IgD-negative memory B cell (primary cell): Measurements from ENCODE around the gene SAMHD1. TPM values are rescaled to one million over a fixed set of nuclear protein-coding genes. Genes with fewer than 3 reads are reported as not detected.
"Not testable (repeated sequence)": the region's sequence is repeated elsewhere in the genome, so short reads cannot be mapped to it uniquely, and the experiment has no call there.

Experiments
- H3K27ac Mint-ChIP-seq, 3 donors: one replicate each; pipeline ENCODE4 v1.8.0; 2020 to 2022; ENCODE audit warnings: mild to moderate bottlenecking in 3 of 3, mixed read lengths in 3 of 3, moderate library complexity in 1 of 3
- H3K27me3 Mint-ChIP-seq: one replicate; pipeline ENCODE4 v1.8.0; 2021; ENCODE audit warnings: mixed read lengths
- H3K36me3 Mint-ChIP-seq: one replicate; pipeline ENCODE4 v1.8.0; 2020; ENCODE audit warnings: mild to moderate bottlenecking, mixed read lengths
- H3K4me1 Mint-ChIP-seq, 3 donors: one replicate each; pipeline ENCODE4 v1.8.0; 2020 to 2022; ENCODE audit warnings: mixed read lengths in 3 of 3, mild to moderate bottlenecking in 1 of 3
- H3K4me3 Mint-ChIP-seq, 4 donors: one replicate each; pipeline ENCODE4 v1.8.0; 2020 to 2022; ENCODE audit warnings: mild to moderate bottlenecking in 4 of 4, mixed read lengths in 4 of 4, moderate library complexity in 3 of 4
- H3K9me3 Mint-ChIP-seq, 3 donors: one replicate each; pipeline ENCODE4 v1.8.0; 2020 to 2021; ENCODE audit warnings: mixed read lengths in 3 of 3, mild to moderate bottlenecking in 1 of 3
- polyA plus RNA-seq: library from polyadenylated mRNA; unstranded; fragments of 300-500 nt; fragmentation: Illumina TruSeq; gene quantifications from one replicate; pipeline ENCODE4 v1.2.3, GENCODE V29; 2021

SAMHD1 gene
- polyA plus RNA-seq, 1 donor from 2014 or later: 23.2 TPM

GRCh38 chr20:36906086-36906485 lies 45.4 kb downstream of the SAMHD1 start:
- peak overlapping the region in 1 of 3 donors; percentile 67 for H3K27ac Mint-ChIP-seq
- H3K4me1 Mint-ChIP-seq, H3K36me3 Mint-ChIP-seq, H3K4me3 Mint-ChIP-seq, H3K27me3 Mint-ChIP-seq, H3K9me3 Mint-ChIP-seq: not testable (repeated sequence)

- not testable (repeated sequence) for H3K36me3 Mint-ChIP-seq, H3K9me3 Mint-ChIP-seq, H3K27me3 Mint-ChIP-seq, H3K4me1 Mint-ChIP-seq, H3K27ac Mint-ChIP-seq, H3K4me3 Mint-ChIP-seq
These were observed 45.9 kb downstream of the SAMHD1 start for GRCh38 chr20:36905566-36905965.

GRCh38 chr20:36904690-36905089 lies 46.8 kb downstream of the SAMHD1 start:
- Mint-ChIP-seq H3K4me3 (no peak overlapping the region), H3K4me1 (peaks cover 1 to 5% (median 4%) of the 10 kb centered on the region in 3 donors), H3K27me3 (no peaks in the 10 kb centered on the region), H3K27ac (no peak overlapping the region), H3K36me3 (peaks cover 6% of the 10 kb centered on the region), H3K9me3 (no peaks in the 10 kb centered on the region)

- H3K36me3 Mint-ChIP-seq: no peaks in the 10 kb centered on the region
- no peak overlapping the region for H3K27ac Mint-ChIP-seq
- H3K9me3 Mint-ChIP-seq: no peaks in the 10 kb centered on the region
These were observed 56.5 kb downstream of the SAMHD1 start for GRCh38 chr20:36895036-36895435.

GRCh38 chr20:36893801-36894200 lies 57.7 kb downstream of the SAMHD1 start:
- H3K9me3 Mint-ChIP-seq: no peaks in the 10 kb centered on the region
- H3K4me3 Mint-ChIP-seq: no peak overlapping the region
- H3K4me1 Mint-ChIP-seq: no peaks in the 10 kb centered on the region
- no peaks in the 10 kb centered on the region for H3K27me3 Mint-ChIP-seq
- no peak overlapping the region for H3K27ac Mint-ChIP-seq
- no peaks in the 10 kb centered on the region for H3K36me3 Mint-ChIP-seq

More at GRCh38 chr20:36895036-36895435, 56.5 kb downstream of the SAMHD1 start:
- Mint-ChIP-seq H3K27me3 (no peaks in the 10 kb centered on the region), H3K4me1 (no peaks in the 10 kb centered on the region), H3K4me3 (no peak overlapping the region)

- Mint-ChIP-seq H3K4me3 (no peak overlapping the region), H3K4me1 (peaks cover 5 to 6% (median 5%) of the 10 kb centered on the region in 3 donors), H3K27ac (no peak overlapping the region), H3K27me3 (no peaks in the 10 kb centered on the region), H3K9me3 (no peaks in the 10 kb centered on the region), H3K36me3 (no peaks in the 10 kb centered on the region)
These were observed 60.3 kb downstream of the SAMHD1 start for GRCh38 chr20:36891211-36891610.

- H3K27ac Mint-ChIP-seq: no peak overlapping the region
- H3K4me3 Mint-ChIP-seq: no peak overlapping the region
- no peaks in the 10 kb centered on the region for H3K9me3 Mint-ChIP-seq
- H3K27me3 Mint-ChIP-seq: no peaks in the 10 kb centered on the region
- H3K36me3 Mint-ChIP-seq: no peaks in the 10 kb centered on the region
- peaks cover 5 to 6% (median 5%) of the 10 kb centered on the region in 3 donors for H3K4me1 Mint-ChIP-seq
These were observed 60.9 kb downstream of the SAMHD1 start for GRCh38 chr20:36890586-36890985.

- Mint-ChIP-seq H3K27ac (no peak overlapping the region), H3K27me3 (no peaks in the 10 kb centered on the region), H3K4me3 (no peak overlapping the region), H3K4me1 (peaks cover 5 to 6% (median 5%) of the 10 kb centered on the region in 3 donors), H3K36me3 (no peaks in the 10 kb centered on the region), H3K9me3 (peaks cover 0 to 3% (median 0%) of the 10 kb centered on the region in 3 donors)
These were observed 62.5 kb downstream of the SAMHD1 start for GRCh38 chr20:36888880-36889516.

- Mint-ChIP-seq H3K27me3 (no peaks in the 10 kb centered on the region), H3K9me3 (peaks cover 0 to 3% (median 0%) of the 10 kb centered on the region in 3 donors), H3K4me3 (no peak overlapping the region), H3K27ac (no peak overlapping the region), H3K4me1 (peaks cover 5 to 6% (median 5%) of the 10 kb centered on the region in 3 donors), H3K36me3 (no peaks in the 10 kb centered on the region)
These were observed 63.8 kb downstream of the SAMHD1 start for GRCh38 chr20:36887752-36888090.

GRCh38 chr20:36886859-36887751 lies 64.4 kb downstream of the SAMHD1 start:
- Mint-ChIP-seq H3K4me1 (peaks cover 5 to 6% (median 5%) of the 10 kb centered on the region in 3 donors), H3K27me3 (no peaks in the 10 kb centered on the region), H3K27ac (peak overlapping the region in 2 of 3 donors; percentile 10 to 39), H3K4me3 (peak overlapping the region in 3 of 4 donors; percentile 8 to 74 (median 72)), H3K9me3 (peaks cover 0 to 3% (median 0%) of the 10 kb centered on the region in 3 donors), H3K36me3 (no peaks in the 10 kb centered on the region)

- Mint-ChIP-seq H3K36me3 (peaks cover 2% of the 10 kb centered on the region), H3K9me3 (peaks cover 0 to 3% (median 0%) of the 10 kb centered on the region in 3 donors), H3K27ac (no peak overlapping the region), H3K27me3 (no peaks in the 10 kb centered on the region), H3K4me1 (peaks cover 5 to 6% (median 5%) of the 10 kb centered on the region in 3 donors), H3K4me3 (no peak overlapping the region)
These were observed 66.2 kb downstream of the SAMHD1 start for GRCh38 chr20:36885356-36885755.

- Mint-ChIP-seq H3K4me3 (no peak overlapping the region), H3K27me3 (no peaks in the 10 kb centered on the region), H3K9me3 (peaks cover 0 to 3% (median 0%) of the 10 kb centered on the region in 3 donors), H3K36me3 (peaks cover 2% of the 10 kb centered on the region), H3K27ac (no peak overlapping the region), H3K4me1 (peaks cover 5 to 6% (median 5%) of the 10 kb centered on the region in 3 donors)
These were observed 67.5 kb downstream of the SAMHD1 start for GRCh38 chr20:36883977-36884535.

GRCh38 chr20:36881888-36882287 lies 69.6 kb downstream of the SAMHD1 start:
- peaks cover 0 to 3% (median 0%) of the 10 kb centered on the region in 3 donors for H3K9me3 Mint-ChIP-seq
- H3K4me1 Mint-ChIP-seq: peaks cover 3% of the 10 kb centered on the region in 3 donors
- H3K27me3 Mint-ChIP-seq: no peaks in the 10 kb centered on the region
- peak overlapping the region in 1 of 3 donors; percentile 39 for H3K27ac Mint-ChIP-seq
- H3K36me3 Mint-ChIP-seq: peaks cover 2% of the 10 kb centered on the region
- H3K4me3 Mint-ChIP-seq: no peak overlapping the region

- no peaks in the 10 kb centered on the region for H3K27me3 Mint-ChIP-seq
- no peak overlapping the region for H3K4me3 Mint-ChIP-seq
- H3K9me3 Mint-ChIP-seq: peaks cover 0 to 3% (median 0%) of the 10 kb centered on the region in 3 donors
- peak overlapping the region in 1 of 3 donors; percentile 81 for H3K27ac Mint-ChIP-seq
- H3K4me1 Mint-ChIP-seq: peaks cover 0 to 6% (median 5%) of the 10 kb centered on the region in 3 donors
- H3K36me3 Mint-ChIP-seq: peaks cover 2% of the 10 kb centered on the region
These were observed 70.2 kb downstream of the SAMHD1 start for GRCh38 chr20:36881331-36881730.

- H3K4me3 Mint-ChIP-seq: no peak overlapping the region
- peak overlapping the region in 1 of 3 donors; percentile 81 for H3K27ac Mint-ChIP-seq
- peaks cover 0 to 3% (median 0%) of the 10 kb centered on the region in 3 donors for H3K9me3 Mint-ChIP-seq
- peaks cover 2% of the 10 kb centered on the region for H3K36me3 Mint-ChIP-seq
- peaks cover 3 to 10% (median 6%) of the 10 kb centered on the region in 3 donors for H3K4me1 Mint-ChIP-seq
- no peaks in the 10 kb centered on the region for H3K27me3 Mint-ChIP-seq
These were observed 70.7 kb downstream of the SAMHD1 start for GRCh38 chr20:36880741-36881250.
